ENCODE measurements around the gene KNOP1.
"Not testable (repeated sequence)": the region's sequence is repeated elsewhere in the genome, so short reads cannot be mapped to it uniquely, and the experiment has no call there.

The KNOP1 gene

GRCh38 chr16:19741354-19741753 lies 23.3 kb upstream of the KNOP1 start:
- no peak for DNase-seq (ENCODE audit: low read depth in 3 of 3, low spot score in 1 of 3)

GRCh38 chr16:19737306-19738038 lies 19.4 kb upstream of the KNOP1 start:
- no peak for DNase-seq (ENCODE audit: low read depth in 3 of 3, low spot score in 1 of 3)

- no peak for DNase-seq (ENCODE audit: low read depth in 3 of 3, low spot score in 1 of 3)
Measured at GRCh38 chr16:19735074-19735867, 17.2 kb upstream of the KNOP1 start.

GRCh38 chr16:19733551-19733950 lies 15.5 kb upstream of the KNOP1 start:
- DNase-seq (ENCODE audit: low read depth in 3 of 3, low spot score in 1 of 3): no peak

- no peak for DNase-seq (ENCODE audit: low read depth in 3 of 3, low spot score in 1 of 3)
Measured at GRCh38 chr16:19728636-19728965, 10.6 kb upstream of the KNOP1 start.

GRCh38 chr16:19722981-19723380 lies 5.0 kb upstream of the KNOP1 start:
- DNase-seq (ENCODE audit: low read depth in 3 of 3, low spot score in 1 of 3): no peak

GRCh38 chr16:19722269-19722952 lies 4.4 kb upstream of the KNOP1 start:
- DNase-seq (ENCODE audit: low read depth in 3 of 3, low spot score in 1 of 3): no peak

GRCh38 chr16:19718624-19718965 lies 568 bp upstream of the KNOP1 start:
- DNase-seq (ENCODE audit: low read depth in 3 of 3, low spot score in 1 of 3): no peak

GRCh38 chr16:19717314-19717713 lies 713 bp downstream of the KNOP1 start:
- DNase-seq (ENCODE audit: low read depth in 3 of 3, low spot score in 1 of 3): no peak

GRCh38 chr16:19716728-19717127 lies 1.3 kb downstream of the KNOP1 start:
- DNase-seq (ENCODE audit: low read depth in 3 of 3, low spot score in 1 of 3): not testable (repeated sequence)

- no peak for DNase-seq (ENCODE audit: low read depth in 3 of 3, low spot score in 1 of 3)
Measured at GRCh38 chr16:19716183-19716582, 1.8 kb downstream of the KNOP1 start.

- DNase-seq (ENCODE audit: low read depth in 3 of 3, low spot score in 1 of 3): no peak
Measured at GRCh38 chr16:19715566-19715965, 2.5 kb downstream of the KNOP1 start.

GRCh38 chr16:19713697-19714096 lies 4.3 kb downstream of the KNOP1 start:
- no peak for DNase-seq (ENCODE audit: low read depth in 3 of 3, low spot score in 1 of 3)

GRCh38 chr16:19712418-19713058 lies 5.5 kb downstream of the KNOP1 start:
- no peak for DNase-seq (ENCODE audit: low read depth in 3 of 3, low spot score in 1 of 3)

- DNase-seq (ENCODE audit: low read depth in 3 of 3, low spot score in 1 of 3): no peak
Measured at GRCh38 chr16:19711643-19712042, 6.4 kb downstream of the KNOP1 start.

GRCh38 chr16:19710991-19711545 lies 7.0 kb downstream of the KNOP1 start:
- no peak for DNase-seq (ENCODE audit: low read depth in 3 of 3, low spot score in 1 of 3)

- no peak for DNase-seq (ENCODE audit: low read depth in 3 of 3, low spot score in 1 of 3)
Measured at GRCh38 chr16:19710191-19710908, 7.7 kb downstream of the KNOP1 start.

GRCh38 chr16:19709381-19710136 lies 8.5 kb downstream of the KNOP1 start:
- DNase-seq (ENCODE audit: low read depth in 3 of 3, low spot score in 1 of 3): no peak

GRCh38 chr16:19708296-19709205 lies 9.5 kb downstream of the KNOP1 start:
- DNase-seq (ENCODE audit: low read depth in 3 of 3, low spot score in 1 of 3): no peak

Data from stimulated activated CD4-positive, alpha-beta T cell treated with anti-CD3 and anti-CD28 coated beads, TNF-alpha, amount 100 ng/mL, for 1 hour (primary cell).